IMR-90 (cell line): Measurements from ENCODE around the gene FOXF1. TPM values are rescaled to one million over a fixed set of nuclear protein-coding genes. Genes with fewer than 3 reads are reported as not detected.

Source experiments
- ATAC-seq: fragments of 200-7000 bp; cut with Tn5 transposase; 2 replicates; pipeline ENCODE4 v1.9.1; 2020; ENCODE audit warnings: low read depth, mild to moderate bottlenecking, moderate library complexity
- BruUV-seq: library from RNA; stranded (reverse); fragments of 400-500 nt; replicated peaks from 2 replicates; lab custom pipeline; 2021; lab: Mats Ljungman, UMichigan
- CTCF ChIA-PET: fragments of 300-600 bp; formaldehyde crosslinking; extraction: SDS; loops from one replicate; lab custom pipeline; 2021; ENCODE audit warnings: antibody characterized with exemption; lab: Yijun Ruan, JAX
- POLR2A ChIA-PET: fragments of 300-600 bp; sonication (Branson Sonifier 250); formaldehyde crosslinking; loops from one replicate; lab custom pipeline; 2022; ENCODE audit warnings: antibody characterized with exemption; ENCODE audit not compliant: unreplicated experiment; lab: Charles Lee
- DNase-seq: peaks from one replicate; pipeline ENCODE4 v3.0.0; 2013
- H2AFZ ChIP-seq: replicated peaks from 2 replicates; pipeline ENCODE3; 2013; ENCODE audit warnings: low read length, mild to moderate bottlenecking; ENCODE audit not compliant: poor library complexity
- H2AK5ac ChIP-seq: 2 replicates; pipeline ENCODE4 v1.6.1; 2013; ENCODE audit warnings: low read depth, low read length, inconsistent platforms
- H2AK9ac ChIP-seq: replicated peaks from 2 replicates; pipeline ENCODE3; 2013; ENCODE audit warnings: mild to moderate bottlenecking, low read depth, low read length, moderate library complexity; ENCODE audit not compliant: poor library complexity
- H2BK120ac ChIP-seq: 2 replicates; pipeline ENCODE4 v1.6.1; 2013; ENCODE audit warnings: low read depth, low read length, inconsistent platforms
- H2BK15ac ChIP-seq: 3 replicates; pipeline ENCODE4 v1.6.1; 2013; ENCODE audit warnings: low read depth, low read length, inconsistent platforms
- H2BK20ac ChIP-seq: 2 replicates; pipeline ENCODE4 v1.6.1; 2013; ENCODE audit warnings: low read depth, mild to moderate bottlenecking, inconsistent platforms, low read length, moderate library complexity
- H2BK5ac ChIP-seq: 2 replicates; pipeline ENCODE4 v1.6.1; 2013; ENCODE audit warnings: mild to moderate bottlenecking, low read depth, low read length, inconsistent platforms; ENCODE audit not compliant: poor library complexity, severe bottlenecking
- H3K14ac ChIP-seq: replicated peaks from 2 replicates; pipeline ENCODE4 v1.6.1; 2013; ENCODE audit warnings: low read depth, low read length, inconsistent platforms
- H3K18ac ChIP-seq: 2 replicates; pipeline ENCODE4 v1.6.1; 2013; ENCODE audit warnings: low read depth, low read length, control low read depth
- H3K23ac ChIP-seq: 2 replicates; pipeline ENCODE4 v1.6.1; 2013; ENCODE audit warnings: low read depth, low read length, inconsistent platforms
- H3K27ac ChIP-seq: 2 replicates; pipeline ENCODE4 v1.5.1; 2013; ENCODE audit warnings: mild to moderate bottlenecking, control low read depth, low read length; ENCODE audit not compliant: insufficient read depth
- H3K27me3 ChIP-seq: 2 replicates; pipeline ENCODE4 v1.6.1; 2013; ENCODE audit warnings: low read length; ENCODE audit not compliant: control insufficient read depth, insufficient read depth
- H3K36me3 ChIP-seq: 2 replicates; pipeline ENCODE4 v1.6.1; 2013; ENCODE audit warnings: low read length, mixed read lengths; ENCODE audit not compliant: control insufficient read depth, insufficient read depth
- H3K4ac ChIP-seq: 2 replicates; pipeline ENCODE4 v1.6.1; 2013; ENCODE audit warnings: low read depth, low read length, inconsistent platforms
- H3K4me1 ChIP-seq: 2 replicates; pipeline ENCODE4 v1.6.1; 2013; ENCODE audit warnings: low read length, mixed read lengths; ENCODE audit not compliant: control insufficient read depth, insufficient read depth
- H3K4me2 ChIP-seq: 2 replicates; pipeline ENCODE4 v1.6.1; 2013; ENCODE audit warnings: low read depth, mild to moderate bottlenecking, control low read depth, low read length, moderate library complexity
- H3K4me3 ChIP-seq: 2 replicates; pipeline ENCODE4 v1.5.1; 2013; ENCODE audit warnings: low read depth, mild to moderate bottlenecking, control low read depth, low read length, moderate library complexity; ENCODE audit not compliant: insufficient read depth
- H3K56ac ChIP-seq: 2 replicates; pipeline ENCODE4 v1.6.1; 2013; ENCODE audit warnings: low read length, inconsistent platforms; ENCODE audit not compliant: insufficient read depth; ENCODE audit errors: extremely low read depth
- H3K79me1 ChIP-seq, 2 experiments: 2 replicates each; pipeline ENCODE4 v1.6.1; 2013; ENCODE audit warnings: low read length in 2 of 2, inconsistent platforms in 1 of 2, low read depth in 1 of 2
- H3K9ac ChIP-seq: 2 replicates; pipeline ENCODE4 v1.6.1; 2013; ENCODE audit warnings: low read depth, low read length, control low read depth
- H3K9me1 ChIP-seq: 2 replicates; pipeline ENCODE4 v1.6.1; 2013; ENCODE audit warnings: low read length, inconsistent platforms; ENCODE audit not compliant: insufficient read depth
- H3K9me3 ChIP-seq: 2 replicates; pipeline ENCODE4 v1.6.1; 2013; ENCODE audit warnings: low read length; ENCODE audit not compliant: control insufficient read depth, insufficient read depth
- H4K20me1 ChIP-seq: 2 replicates; pipeline ENCODE4 v1.6.1; 2013; ENCODE audit warnings: low read length, inconsistent platforms; ENCODE audit not compliant: insufficient read depth
- H4K5ac ChIP-seq: 2 replicates; pipeline ENCODE4 v1.6.1; 2013; ENCODE audit warnings: mild to moderate bottlenecking, low read depth, low read length, control low read depth
- H4K8ac ChIP-seq, 2 experiments: 2 replicates each; pipeline ENCODE4 v1.6.1; 2013; ENCODE audit warnings: low read depth in 2 of 2, low read length in 2 of 2, control low read depth in 1 of 2, inconsistent platforms in 1 of 2
- H4K91ac ChIP-seq: 2 replicates; pipeline ENCODE4 v1.6.1; 2013; ENCODE audit warnings: low read depth, low read length, inconsistent platforms; ENCODE audit not compliant: insufficient read depth
- CEBPB ChIP-seq: IDR thresholded peaks from 2 replicates; pipeline ENCODE4 v1.6.1; 2012; ENCODE audit warnings: low read depth, low read length, improper control_type of control experiment
- CTCF ChIP-seq: conservative IDR thresholded peaks from 2 replicates; pipeline ENCODE4 v1.5.1; 2012; ENCODE audit warnings: mild to moderate bottlenecking, low read depth, low read length, improper control_type of control experiment
- WGBS, 2 experiments: methylation state at CpG; one replicate each; pipeline versions ENCODE4 v1.1.5 to v1.1.7; 2013; ENCODE audit warnings: missing lambda C conversion rate in 2 of 2; ENCODE audit not compliant: insufficient read length in 1 of 2; ENCODE audit errors: extremely low coverage in 2 of 2; 5-methylcytosine and 5-hydroxymethylcytosine counted together
- dilution Hi-C: fragments of 300-500 bp; cut with HindIII; formaldehyde crosslinking; loops from one replicate; pipeline ENCODE4 v1.14.3; 2018; ENCODE audit warnings: low sequenced_read_pairs; ENCODE audit not compliant: unreplicated experiment
- in situ Hi-C: fragments of 300-500 bp; cut with MboI; formaldehyde crosslinking; loops from 3 replicates; pipeline ENCODE4 v1.14.3; 2019; ENCODE audit warnings: low sequenced_read_pairs, inconsistent platforms, mixed read lengths
- intact Hi-C: fragments of 100-400 bp; cut with micrococcal nuclease; formaldehyde crosslinking; loops from 2 replicates; pipeline ENCODE4 v1.10.0; 2022
- polyA plus RNA-seq, 3 experiments: library from polyadenylated mRNA; depleted of rRNA; stranded (reverse); fragments of >200 nt; gene quantifications; 2 replicates each; pipeline ENCODE4 v1.2.3, GENCODE V29; 2012; ENCODE audit warnings: low replicate concordance in 1 of 3
- total RNA-seq: library from RNA; depleted of rRNA; stranded (reverse); fragments of >200 nt; gene quantifications from 2 replicates; pipeline ENCODE4 v1.2.3, GENCODE V29; 2012

FOXF1 gene
- total and polyA plus RNA-seq, 2 of the 4 experiments (the other 2 are of a cell fraction), result 2.7 to 33.0 TPM

- peak overlapping the region; percentile 36; the same call in 1 of the 2 replicates for H3K23ac ChIP-seq
- no peaks in the 10 kb centered on the region for H3K27me3 ChIP-seq
- peaks cover 0 to 42% of the 10 kb centered on the region in 2 experiments; a peak in 2 of 4 replicates for H3K79me1 ChIP-seq
- H4K8ac ChIP-seq, result peak overlapping the region; percentile 49 to 91
- peak overlapping the region; percentile 31 for H2AK5ac ChIP-seq
- peak overlapping the region; percentile 53 for H4K91ac ChIP-seq
- WGBS, 2 experiments, result 6% methylated on average over 32 of the region's 61 CpGs; no CpG with 5 or more reads in 1 of the 2 experiments
- ATAC-seq (peak; percentile 15), DNase-seq (peak; percentile 52)
- dilution Hi-C loops (no loop called here), in situ Hi-C loops (no loop called here), intact Hi-C loops (no loop called here)
- peak overlapping the region; percentile 94 for H2AK9ac ChIP-seq
- peak overlapping the region; percentile 52 for H4K5ac ChIP-seq
- H2BK5ac ChIP-seq, result peak overlapping the region; percentile 91
- no peaks in the 10 kb centered on the region for H3K9me3 ChIP-seq
- H3K9me1 ChIP-seq, result peaks cover 18% of the 10 kb centered on the region
- peak overlapping the region; percentile 17; the same call in 1 of the 2 replicates for H2BK20ac ChIP-seq
- H4K20me1 ChIP-seq, result peaks cover 96% of the 10 kb centered on the region
- peak overlapping the region; percentile 94 for H3K9ac ChIP-seq
- H3K14ac ChIP-seq, result peak overlapping the region; percentile 47; the same call in 1 of the 2 replicates
- TF ChIP-seq CEBPB, result 0 out of 2 replicates have a peak, but pooled peaks have one; percentile 22
- no peak for TF ChIP-seq CTCF
- ChIA-PET CTCF (no interaction called here), POLR2A (interaction anchor here (0.7 kb wide), 1 partner anchor 676 kb away, joined by 3 read pairs; no protein-coding TSS in a partner anchor)
- H3K4me2 ChIP-seq, result peak overlapping the region; percentile 94
- H3K4me1 ChIP-seq, result peaks cover 54% of the 10 kb centered on the region
- no TSS peak for BruUV-seq
- H2BK120ac ChIP-seq, result peak overlapping the region; percentile 92
- peak overlapping the region; percentile 74; the same call in 1 of the 2 replicates for H3K18ac ChIP-seq
- peak overlapping the region; percentile 97 for H3K4ac ChIP-seq
- 0 out of 3 replicates have a peak overlapping the region, but pooled peaks have one; percentile 38 for H2BK15ac ChIP-seq
- peak overlapping the region; percentile 97 for H3K27ac ChIP-seq
- peak overlapping the region; percentile 37 for H3K56ac ChIP-seq
- H3K4me3 ChIP-seq, result peak overlapping the region; percentile 41
- H3K36me3 ChIP-seq, result peaks cover 69% of the 10 kb centered on the region
- H2AFZ ChIP-seq, result peak overlapping the region; percentile 82
These were observed 11.5 kb upstream of the FOXF1 start for GRCh38 chr16:86498671-86499439.
